GM12878 (cell line): ENCODE results near the gene SEL1L. TPM values are rescaled to one million over a fixed set of nuclear protein-coding genes. Genes with fewer than 3 reads are reported as not detected.

Experiments
- BMI1 ChIP-seq: fragments of 450-650 bp; IDR thresholded peaks from 2 replicates; pipeline ENCODE4 v1.6.1; 2016; ENCODE audit warnings: mild to moderate bottlenecking, moderate library complexity, borderline replicate concordance
- CBX3 ChIP-seq: fragments of 200-600 bp; sonication (generic); IDR thresholded peaks from 2 replicates; pipeline ENCODE4 v1.6.1; 2016; ENCODE audit warnings: low read depth, borderline replicate concordance
- CBX5 ChIP-seq: sonication (generic); IDR thresholded peaks from 2 replicates; pipeline ENCODE4 v1.6.1; 2016; ENCODE audit warnings: low read depth, moderate library complexity, mild to moderate bottlenecking, inconsistent platforms
- CHD1 ChIP-seq: IDR thresholded peaks from 2 replicates; pipeline ENCODE4 v1.6.1; 2012; ENCODE audit warnings: low read depth, low read length, improper control_type of control experiment
- ESRRA ChIP-seq: IDR thresholded peaks from 2 replicates; pipeline ENCODE4 v1.6.1; 2012; ENCODE audit warnings: mild to moderate bottlenecking, low read length, improper control_type of control experiment
- ETV6 ChIP-seq, 2 experiments: fragments of 450-650 bp in 1 of 2; IDR thresholded peaks in 1 of 2; conservative IDR thresholded peaks in 1 of 2; 2 replicates each; pipeline ENCODE4 v1.6.1; 2014; ENCODE audit warnings: antibody characterized with exemption in 1 of 2, borderline replicate concordance in 1 of 2, low read depth in 1 of 2, mild to moderate bottlenecking in 1 of 2, moderate library complexity in 1 of 2
- IRF4 ChIP-seq: IDR thresholded peaks from 2 replicates; pipeline ENCODE4 v1.6.1; 2011; ENCODE audit warnings: low read depth, low read length
- JUNB ChIP-seq: IDR thresholded peaks from 2 replicates; pipeline ENCODE4 v1.6.1; 2016; ENCODE audit warnings: antibody characterized with exemption, mild to moderate bottlenecking
- KLF5 ChIP-seq: fragments of 450-650 bp; IDR thresholded peaks from 2 replicates; pipeline ENCODE4 v1.6.1; 2014; ENCODE audit warnings: mild to moderate bottlenecking; ENCODE audit not compliant: partially characterized antibody
- NFYB ChIP-seq: IDR thresholded peaks from 2 replicates; pipeline ENCODE4 v1.6.1; 2011; ENCODE audit warnings: low read depth, mild to moderate bottlenecking, low read length, improper control_type of control experiment, moderate library complexity; ENCODE audit not compliant: insufficient read depth
- PAX5 ChIP-seq: IDR thresholded peaks from 2 replicates; pipeline ENCODE4 v1.6.1; 2011; ENCODE audit warnings: low read depth, low read length, borderline replicate concordance
- POLR2AphosphoS5 ChIP-seq: IDR thresholded peaks from 2 replicates; pipeline ENCODE4 v1.6.1; 2011; ENCODE audit warnings: mild to moderate bottlenecking, low read length, inconsistent platforms
- RB1 ChIP-seq: fragments of 450-650 bp; formaldehyde crosslinking; IDR thresholded peaks from 2 replicates; pipeline ENCODE4 v1.6.1; 2017; ENCODE audit warnings: mild to moderate bottlenecking, borderline replicate concordance
- RBBP5 ChIP-seq: fragments of 200-600 bp; sonication (generic); conservative IDR thresholded peaks from 2 replicates; pipeline ENCODE4 v1.6.1; 2016
- TCF12 ChIP-seq: IDR thresholded peaks from 2 replicates; pipeline ENCODE4 v1.6.1; 2011; ENCODE audit warnings: low read depth, mild to moderate bottlenecking, low read length
- TCF3 ChIP-seq: IDR thresholded peaks from 2 replicates; pipeline ENCODE4 v1.6.1; 2012; ENCODE audit warnings: low read depth, mild to moderate bottlenecking, low read length, borderline replicate concordance; ENCODE audit not compliant: insufficient read depth
- USF1 ChIP-seq: IDR thresholded peaks from 2 replicates; pipeline ENCODE4 v1.6.1; 2011; ENCODE audit warnings: borderline replicate concordance, low read depth, mild to moderate bottlenecking, moderate library complexity, mixed read lengths, low read length; ENCODE audit not compliant: insufficient read depth; ENCODE audit errors: extremely low read length
- USF2 ChIP-seq: IDR thresholded peaks from 2 replicates; pipeline ENCODE4 v1.6.1; 2011; ENCODE audit warnings: low read depth, low read length, improper control_type of control experiment, borderline replicate concordance
- WRNIP1 ChIP-seq: IDR thresholded peaks from 2 replicates; pipeline ENCODE4 v1.6.1; 2011; ENCODE audit warnings: low read depth, low read length, improper control_type of control experiment, borderline replicate concordance
- YY1 ChIP-seq: IDR thresholded peaks from 2 replicates; pipeline ENCODE4 v1.6.1; 2011; ENCODE audit warnings: low read depth, mild to moderate bottlenecking, low read length
- ZBED1 ChIP-seq: IDR thresholded peaks from 2 replicates; pipeline ENCODE4 v1.6.1; 2016; ENCODE audit warnings: borderline replicate concordance
- ZNF207 ChIP-seq: fragments of 450-650 bp; IDR thresholded peaks from 2 replicates; pipeline ENCODE4 v1.6.1; 2014; ENCODE audit warnings: antibody characterized with exemption, mild to moderate bottlenecking, borderline replicate concordance
- polyA plus RNA-seq, 11 experiments: library from polyadenylated mRNA; depleted of rRNA in 4 of 11; unstranded in 6 of 11; stranded (reverse) in 5 of 11; fragments of >200 nt; fragmentation: Nextera tagmentation in 4 of 11; fragmentation: Illumina TruSeq in 1 of 11; extraction: Ambion mirVana in 4 of 11; extraction: Trizol in 1 of 11; gene quantifications; 1 replicate in 1 of 11; 2 replicates in 10 of 11; pipeline versions ENCODE4 v1.2.1 to v1.2.3, GENCODE V29; 2011 to 2016; ENCODE audit warnings: inconsistent platforms in 2 of 11, missing spikeins in 2 of 11, low read depth in 1 of 11
- total RNA-seq, 4 experiments: library from RNA; depleted of rRNA in 3 of 4; stranded (reverse); fragments of >200 nt in 3 of 4; fragmentation: Illumina TruSeq in 1 of 4; extraction: Trizol in 1 of 4; gene quantifications; 2 replicates each; pipeline versions ENCODE4 v1.2.1 to v1.2.3, GENCODE V29; 2013 to 2021
- TF ChIP-seq, protein P1 (sequence below): fragments of 450-650 bp; IDR thresholded peaks from 2 replicates; pipeline ENCODE4 v1.6.1; 2017; ENCODE audit warnings: mild to moderate bottlenecking, low read depth, inconsistent platforms; ENCODE audit not compliant: poor library complexity, severe bottlenecking
- TF ChIP-seq, protein P2 (sequence below): IDR thresholded peaks from 2 replicates; pipeline ENCODE4 v1.6.1; 2011; ENCODE audit warnings: low read depth, mild to moderate bottlenecking, low read length, moderate library complexity, borderline replicate concordance; ENCODE audit errors: extremely low read depth
- TF ChIP-seq, protein P3 (sequence below): fragments of 450-650 bp; IDR thresholded peaks from 2 replicates; pipeline ENCODE4 v1.6.1; 2016; ENCODE audit warnings: mild to moderate bottlenecking

SEL1L gene
- total and polyA plus RNA-seq, 10 of the 15 experiments (the other 5 are each of a cell fraction or from before 2014, with no cell fraction given), result 13.4 to 57.2 (median 31.7) TPM

GRCh38 chr14:81550001-81550637 is 16.5 kb upstream of the SEL1L start (continued):
- TF ChIP-seq, protein P1, sequence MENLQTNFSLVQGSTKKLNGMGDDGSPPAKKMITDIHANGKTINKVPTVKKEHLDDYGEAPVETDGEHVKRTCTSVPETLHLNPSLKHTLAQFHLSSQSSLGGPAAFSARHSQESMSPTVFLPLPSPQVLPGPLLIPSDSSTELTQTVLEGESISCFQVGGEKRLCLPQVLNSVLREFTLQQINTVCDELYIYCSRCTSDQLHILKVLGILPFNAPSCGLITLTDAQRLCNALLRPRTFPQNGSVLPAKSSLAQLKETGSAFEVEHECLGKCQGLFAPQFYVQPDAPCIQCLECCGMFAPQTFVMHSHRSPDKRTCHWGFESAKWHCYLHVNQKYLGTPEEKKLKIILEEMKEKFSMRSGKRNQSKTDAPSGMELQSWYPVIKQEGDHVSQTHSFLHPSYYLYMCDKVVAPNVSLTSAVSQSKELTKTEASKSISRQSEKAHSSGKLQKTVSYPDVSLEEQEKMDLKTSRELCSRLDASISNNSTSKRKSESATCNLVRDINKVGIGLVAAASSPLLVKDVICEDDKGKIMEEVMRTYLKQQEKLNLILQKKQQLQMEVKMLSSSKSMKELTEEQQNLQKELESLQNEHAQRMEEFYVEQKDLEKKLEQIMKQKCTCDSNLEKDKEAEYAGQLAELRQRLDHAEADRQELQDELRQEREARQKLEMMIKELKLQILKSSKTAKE, result peak; percentile 73
- TF ChIP-seq TCF12 (no peak), CBX3 (no peak), JUNB (peak; percentile 98), YY1 (no peak), CBX5 (peak; percentile 77; the same call in 1 of the 2 replicates), RBBP5 (no peak), CHD1 (no peak), ETV6 (conservative IDR thresholded peaks at IDR 0.05 in 1 of 2, IDR thresholded peaks at IDR 0.05 in 1 of 2; ENCODE audit: borderline replicate concordance in 1 of 2, low read depth in 1 of 2) (peak in 1 of 2 experiments; percentile 72; a peak in 1 of 4 replicates), NFYB (0 out of 2 replicates have a peak, but pooled peaks have one; percentile 8), USF2 (no peak), IRF4 (peak; percentile 93), BMI1 (peak; percentile 72; the same call in 1 of the 2 replicates), POLR2AphosphoS5 (no peak), RB1 (no peak), ZNF207 (no peak), KLF5 (no peak), WRNIP1 (no peak), TCF3 (0 out of 2 replicates have a peak, but pooled peaks have one; percentile 59), PAX5 (0 out of 2 replicates have a peak, but pooled peaks have one; percentile 23), ESRRA (no peak), ZBED1 (peak; percentile 75; the same call in 1 of the 2 replicates), USF1 (no peak)
- TF ChIP-seq, protein P2, sequence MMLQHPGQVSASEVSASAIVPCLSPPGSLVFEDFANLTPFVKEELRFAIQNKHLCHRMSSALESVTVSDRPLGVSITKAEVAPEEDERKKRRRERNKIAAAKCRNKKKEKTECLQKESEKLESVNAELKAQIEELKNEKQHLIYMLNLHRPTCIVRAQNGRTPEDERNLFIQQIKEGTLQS, result no peak
- TF ChIP-seq, protein P3, sequence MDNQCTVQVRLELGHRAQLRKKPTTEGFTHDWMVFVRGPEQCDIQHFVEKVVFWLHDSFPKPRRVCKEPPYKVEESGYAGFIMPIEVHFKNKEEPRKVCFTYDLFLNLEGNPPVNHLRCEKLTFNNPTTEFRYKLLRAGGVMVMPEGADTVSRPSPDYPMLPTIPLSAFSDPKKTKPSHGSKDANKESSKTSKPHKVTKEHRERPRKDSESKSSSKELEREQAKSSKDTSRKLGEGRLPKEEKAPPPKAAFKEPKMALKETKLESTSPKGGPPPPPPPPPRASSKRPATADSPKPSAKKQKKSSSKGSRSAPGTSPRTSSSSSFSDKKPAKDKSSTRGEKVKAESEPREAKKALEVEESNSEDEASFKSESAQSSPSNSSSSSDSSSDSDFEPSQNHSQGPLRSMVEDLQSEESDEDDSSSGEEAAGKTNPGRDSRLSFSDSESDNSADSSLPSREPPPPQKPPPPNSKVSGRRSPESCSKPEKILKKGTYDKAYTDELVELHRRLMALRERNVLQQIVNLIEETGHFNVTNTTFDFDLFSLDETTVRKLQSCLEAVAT, result 0 out of 2 replicates have a peak, but pooled peaks have one; percentile 25
